Measurements from ENCODE around the gene KRT3.

Gene KRT3

DNA sequence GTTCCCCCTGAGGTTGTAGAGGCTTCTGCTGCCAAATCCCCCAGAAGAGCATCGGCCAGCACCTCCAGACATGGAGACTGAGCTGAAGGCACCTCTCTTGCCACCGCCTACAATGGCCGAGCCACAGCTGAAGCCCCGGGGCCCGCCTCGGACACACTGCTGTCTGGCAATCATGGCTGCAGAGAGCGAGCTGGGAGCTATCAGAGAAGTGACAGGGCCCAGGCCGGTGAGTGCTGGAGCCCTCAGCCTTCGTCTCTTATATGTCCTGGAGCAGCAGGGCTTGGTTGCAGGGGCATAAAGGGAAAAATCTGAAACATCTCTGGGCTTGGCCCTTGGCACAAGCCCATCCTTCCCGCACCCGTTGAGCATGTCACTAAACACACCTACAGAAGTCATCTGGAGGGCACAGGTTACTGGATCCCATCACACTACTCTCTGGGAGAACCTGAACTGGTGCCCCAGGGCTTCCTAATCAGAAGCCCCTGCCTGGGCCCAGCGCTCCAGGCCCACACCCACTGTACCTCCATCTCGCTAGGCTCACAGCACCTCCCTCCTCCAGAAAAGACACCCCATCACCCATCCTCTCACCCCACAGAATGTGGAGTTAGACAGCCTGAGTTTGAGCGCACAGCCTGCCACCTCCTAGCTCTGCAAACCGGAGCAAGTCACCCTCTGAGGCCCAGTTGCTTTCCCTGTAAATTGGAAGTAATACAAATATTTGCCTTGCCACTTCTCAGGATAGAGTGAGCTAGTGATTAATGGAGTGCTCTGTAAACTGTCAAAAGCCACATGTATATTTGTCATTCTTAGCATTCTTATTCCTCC is 18.2 kb upstream of the KRT3 start, which contains the start of gene KRT4:
KRT4 (minus strand) TSS at position 232 of the 825 bp plus-strand sequence; CDS start at position 174, 58 bp downstream.
- no peak for DNase-seq (ENCODE audit: low spot score)

DNA sequence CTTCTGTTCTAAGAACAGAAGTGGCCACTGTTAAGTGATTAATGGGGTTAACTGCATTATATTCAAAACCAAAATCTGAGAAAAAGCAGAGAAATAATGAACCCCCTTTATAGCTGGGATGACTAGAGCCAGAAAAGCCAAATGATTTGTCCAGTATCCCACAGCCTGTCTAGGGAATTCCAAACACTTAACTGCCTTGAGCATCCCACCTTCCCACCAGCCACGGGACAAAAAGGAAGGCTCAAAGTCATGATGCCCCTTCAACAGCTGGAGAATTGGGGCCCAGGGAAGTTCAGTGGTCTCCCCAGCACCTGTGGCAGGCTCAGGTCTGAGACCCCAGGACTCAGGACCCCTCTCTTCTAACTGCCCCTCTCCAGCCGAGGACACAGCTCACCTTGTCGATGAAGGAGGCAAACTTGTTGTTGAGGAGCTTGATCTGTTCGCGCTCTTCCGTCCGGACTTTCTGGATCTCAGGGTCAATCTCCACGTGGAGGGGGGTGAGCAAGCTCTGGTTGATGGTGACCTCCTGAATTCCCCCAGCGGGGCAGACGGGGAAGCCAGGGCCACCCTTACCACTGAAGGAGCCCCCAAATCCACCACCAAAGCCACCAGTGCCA is 17.4 kb upstream of the KRT3 start:
- DNase-seq (ENCODE audit: low spot score), result no peak

DNA sequence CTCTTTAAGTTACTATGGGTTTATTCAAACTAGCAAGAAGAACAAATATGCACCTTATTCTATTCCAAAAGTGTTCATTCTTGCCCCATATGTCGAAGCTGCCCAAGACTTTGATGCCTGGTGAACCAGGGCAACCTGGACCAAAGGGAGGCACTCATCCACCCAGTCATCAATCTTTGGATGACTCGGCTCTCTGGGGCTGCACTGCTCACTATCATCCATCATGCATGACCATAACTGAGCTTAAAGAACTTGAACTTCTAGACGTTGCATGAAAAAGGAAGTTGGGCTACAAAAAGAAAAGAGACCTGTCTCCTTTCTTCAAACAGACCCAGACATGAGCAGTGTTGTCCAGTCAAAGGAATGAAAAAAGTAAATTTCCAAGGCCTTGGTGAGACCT is 16.8 kb upstream of the KRT3 start:
- no peak for DNase-seq (ENCODE audit: low spot score)

DNA sequence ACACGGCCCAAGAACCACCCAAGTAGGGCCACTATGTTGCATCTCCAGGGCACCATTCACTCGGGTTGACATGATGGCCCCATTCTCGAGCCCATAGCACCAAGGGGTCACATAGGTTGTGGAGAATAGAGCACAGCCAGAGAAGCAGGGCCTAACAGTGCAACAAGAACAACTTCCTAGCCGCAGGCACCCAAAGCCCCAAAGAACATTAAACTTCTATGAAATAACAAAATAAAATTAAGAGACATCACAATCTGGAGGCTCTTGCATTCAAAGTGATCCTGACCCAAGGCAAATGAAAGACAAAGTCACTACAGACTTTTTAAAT is 16.1 kb upstream of the KRT3 start:
- DNase-seq (ENCODE audit: low spot score), result no peak

DNA sequence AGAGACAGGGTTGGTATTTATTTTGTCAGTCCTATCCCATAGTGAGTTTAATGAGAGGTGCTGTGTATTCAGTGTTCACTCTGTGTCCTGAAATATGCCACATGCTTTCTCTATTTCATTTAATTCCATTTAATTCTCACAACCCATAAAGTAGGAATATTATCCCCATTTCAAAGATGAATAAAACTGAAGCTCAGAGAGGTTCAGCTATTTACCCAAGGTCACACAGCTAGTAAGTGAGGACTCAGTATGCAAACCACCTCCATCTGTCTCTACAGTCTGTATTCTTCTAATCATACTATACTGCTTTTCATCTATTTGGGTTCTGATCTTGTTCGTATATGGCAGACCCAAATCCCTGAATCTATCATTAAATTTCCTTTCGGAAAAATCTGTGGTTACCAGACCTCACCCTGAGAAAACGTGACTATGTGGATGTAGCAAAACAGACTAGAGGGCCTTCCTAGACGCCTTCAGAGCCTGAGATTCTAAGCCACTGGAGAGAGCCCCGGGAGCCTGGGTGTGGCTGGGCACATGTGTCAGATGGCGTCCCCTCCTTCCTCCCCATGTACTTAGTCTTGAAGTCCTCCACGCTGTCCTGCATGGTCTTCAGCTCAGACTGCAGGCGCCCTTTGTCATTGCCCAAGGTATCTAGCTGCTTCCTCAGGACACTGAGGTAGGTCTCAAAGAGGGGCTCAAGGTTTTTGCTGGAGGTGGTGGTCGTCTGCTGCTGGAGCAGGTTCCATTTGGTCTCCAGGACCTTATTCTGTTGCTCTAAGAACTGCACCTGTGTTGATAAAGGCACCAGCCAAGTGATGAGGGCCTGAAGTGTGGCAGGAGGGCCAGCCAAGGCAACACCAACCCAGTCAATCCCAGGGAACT is 15.5 kb upstream of the KRT3 start:
- DNase-seq (ENCODE audit: low spot score), result no peak

DNA sequence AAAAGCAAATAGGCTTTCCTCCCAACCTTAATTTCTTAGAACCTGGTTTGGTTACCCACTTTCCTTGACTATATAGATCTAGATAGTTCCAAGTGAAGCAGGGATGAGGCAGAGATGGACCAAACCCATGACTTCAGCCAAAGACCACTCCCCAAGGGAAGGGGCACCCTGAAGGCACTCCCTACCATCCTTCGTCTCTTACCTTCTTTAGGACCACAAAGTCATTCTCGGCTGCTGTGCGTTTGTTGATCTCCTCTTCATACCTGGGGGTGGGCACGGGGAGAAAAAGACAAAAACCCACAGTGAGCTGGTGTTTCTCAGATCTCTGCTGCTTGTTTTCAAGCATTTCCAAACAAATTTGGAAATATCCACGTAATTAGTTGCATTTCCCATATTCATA is 14.6 kb upstream of the KRT3 start:
- no peak for DNase-seq (ENCODE audit: low spot score)

DNA sequence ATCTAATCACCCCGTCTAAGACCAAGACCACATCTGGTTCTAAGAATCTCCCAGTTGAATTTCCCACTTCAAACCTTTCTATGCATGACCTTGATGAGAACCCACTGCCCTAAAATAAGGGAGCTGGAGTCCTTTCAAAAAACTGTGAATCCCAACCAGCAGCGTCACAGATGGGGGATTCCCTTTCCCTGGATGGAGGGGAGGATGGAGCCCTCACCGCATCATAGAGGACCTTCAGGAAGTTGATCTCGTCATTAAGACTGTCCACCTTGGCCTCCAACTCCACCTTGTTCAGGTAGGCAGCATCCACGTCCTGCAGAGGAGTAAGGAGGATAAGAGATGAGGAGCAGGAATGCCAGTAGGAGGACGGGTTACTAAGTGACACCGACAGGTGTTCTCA is 13.2 kb upstream of the KRT3 start:
- DNase-seq (ENCODE audit: low spot score), result no peak

DNA sequence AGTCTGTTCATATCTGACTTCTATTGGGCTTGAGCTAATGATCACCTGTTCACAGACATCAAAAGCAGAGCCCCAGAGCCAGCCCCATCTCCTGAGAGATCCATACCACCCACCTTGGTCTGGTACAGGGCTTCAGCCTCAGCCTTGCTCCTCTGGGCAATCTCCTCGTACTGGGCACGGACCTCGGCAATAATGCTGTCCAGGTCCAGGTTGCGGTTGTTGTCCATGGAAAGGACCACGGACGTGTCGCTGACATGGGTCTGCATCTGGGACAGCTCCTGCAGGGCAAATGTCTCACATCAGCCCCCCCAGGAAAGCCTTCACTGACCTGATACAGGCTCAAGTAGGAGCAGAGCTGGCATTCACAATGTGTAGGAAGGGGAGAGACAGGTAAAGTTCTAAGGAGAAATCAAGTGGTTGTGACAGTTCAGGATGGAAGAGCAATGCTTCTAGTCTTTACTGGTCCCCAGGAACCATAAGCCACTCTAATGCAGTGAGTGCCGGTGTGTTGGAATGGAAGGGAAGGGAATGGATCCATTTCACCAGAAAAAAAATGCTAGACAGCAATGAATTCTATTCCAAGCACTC is 12.8 kb upstream of the KRT3 start:
- no peak for DNase-seq (ENCODE audit: low spot score)

DNA sequence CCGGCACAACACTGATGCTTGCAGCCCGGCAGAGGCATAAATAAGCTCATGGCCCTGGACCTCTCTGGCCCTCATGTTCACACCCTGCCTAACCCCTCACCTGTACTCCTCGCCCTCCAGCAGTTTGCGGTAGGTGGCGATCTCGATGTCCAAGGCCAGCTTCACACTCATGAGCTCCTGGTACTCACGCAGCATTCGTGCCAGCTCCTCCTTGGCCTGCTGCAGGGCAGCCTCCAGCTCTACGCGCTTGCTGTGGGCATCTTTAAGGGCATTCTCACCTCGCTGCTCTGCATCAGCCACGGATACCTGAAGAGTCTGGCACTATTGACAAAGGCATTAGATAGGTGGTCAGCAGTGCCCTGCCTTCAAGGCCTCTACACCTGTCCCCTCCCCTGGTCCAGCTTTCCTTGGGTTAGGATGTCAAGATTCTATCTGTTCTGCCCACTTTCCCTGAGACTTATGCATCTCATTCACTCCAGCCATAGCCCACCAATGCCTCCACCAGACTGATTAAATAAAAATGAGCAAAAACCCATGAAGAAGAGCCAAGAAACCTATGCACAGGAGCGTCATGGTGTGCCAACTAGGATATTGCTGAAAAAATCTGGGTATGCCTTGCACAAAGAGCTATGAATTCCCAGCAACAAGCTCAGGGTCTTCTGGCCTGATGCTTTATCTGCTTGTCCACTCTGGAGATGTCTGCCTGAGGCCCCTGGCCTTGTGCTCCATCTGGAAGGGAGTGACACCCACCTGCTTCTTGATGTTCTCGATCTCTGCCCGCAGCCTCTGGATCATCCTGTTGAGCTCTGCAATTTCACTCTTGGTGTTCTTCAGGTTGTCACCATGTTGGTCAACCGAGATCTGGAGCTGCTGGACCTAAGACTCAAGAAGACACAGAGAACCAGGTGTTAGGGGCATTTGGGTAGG is 11.9 kb upstream of the KRT3 start:
- DNase-seq (ENCODE audit: low spot score), result no peak

DNA sequence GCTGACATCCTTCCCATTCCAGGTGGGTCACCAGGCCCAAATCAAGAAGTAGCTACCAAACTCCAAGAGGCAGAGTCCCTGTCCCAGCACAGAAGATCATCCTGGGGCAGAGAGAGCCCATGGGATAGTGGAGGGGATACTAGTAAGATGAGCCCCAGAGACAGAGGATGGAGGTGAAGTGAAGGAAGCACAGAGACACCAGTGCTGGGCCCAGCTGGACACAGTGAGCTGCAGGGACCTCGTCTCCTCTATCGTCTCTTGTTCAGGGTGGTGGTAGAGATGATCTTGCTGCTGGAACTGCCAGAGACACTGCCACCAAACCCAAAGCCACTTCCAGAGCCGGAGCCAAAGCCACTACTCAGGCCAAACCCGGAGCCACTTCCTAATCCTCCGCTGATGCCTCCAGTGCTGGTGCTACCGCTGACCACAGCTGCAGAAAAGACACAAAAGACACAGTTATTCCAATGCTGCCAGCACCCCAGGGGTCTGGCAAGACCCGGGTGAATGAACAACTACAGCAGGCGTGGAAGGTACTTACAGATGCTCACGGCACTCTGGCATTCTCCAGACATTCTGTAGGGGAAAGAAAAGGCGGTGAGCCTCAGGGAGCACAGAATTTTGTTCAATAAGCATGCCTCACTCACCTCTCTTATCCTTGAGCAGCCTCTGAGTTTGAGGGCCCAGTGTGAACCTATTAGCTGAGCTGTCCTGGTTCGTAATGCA is 11.1 kb upstream of the KRT3 start:
- DNase-seq (ENCODE audit: low spot score), result no peak

DNA sequence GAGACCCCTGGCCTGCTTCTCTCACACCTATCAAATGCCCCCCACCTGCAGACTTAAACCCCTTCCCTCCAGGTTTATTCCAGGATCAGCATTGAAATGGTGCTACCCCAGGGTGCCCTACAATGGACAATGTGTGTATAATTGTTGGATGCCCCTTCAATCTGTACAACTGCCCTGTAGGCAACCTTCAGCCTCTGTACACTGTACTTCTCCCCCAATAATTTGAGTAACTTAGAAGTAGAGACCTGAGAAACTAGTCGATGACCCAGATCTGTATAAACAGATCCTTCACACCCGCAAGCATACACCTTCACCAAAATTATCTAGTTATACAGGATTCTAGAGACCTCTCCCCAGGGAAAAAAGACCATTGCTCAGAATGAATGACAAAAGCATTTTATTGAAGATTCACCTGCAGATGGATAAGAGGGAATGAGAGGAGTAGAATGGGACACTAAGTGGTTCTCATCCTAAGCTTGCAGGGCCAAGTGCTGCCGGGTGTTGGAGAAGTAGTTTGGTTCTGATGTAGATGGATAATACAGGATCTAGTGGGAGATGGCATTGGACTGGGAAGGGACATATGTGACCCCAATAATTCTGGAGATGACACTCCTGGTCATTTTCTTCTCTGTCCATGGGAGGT is 10.4 kb upstream of the KRT3 start:
- DNase-seq (ENCODE audit: low spot score), result no peak

DNA sequence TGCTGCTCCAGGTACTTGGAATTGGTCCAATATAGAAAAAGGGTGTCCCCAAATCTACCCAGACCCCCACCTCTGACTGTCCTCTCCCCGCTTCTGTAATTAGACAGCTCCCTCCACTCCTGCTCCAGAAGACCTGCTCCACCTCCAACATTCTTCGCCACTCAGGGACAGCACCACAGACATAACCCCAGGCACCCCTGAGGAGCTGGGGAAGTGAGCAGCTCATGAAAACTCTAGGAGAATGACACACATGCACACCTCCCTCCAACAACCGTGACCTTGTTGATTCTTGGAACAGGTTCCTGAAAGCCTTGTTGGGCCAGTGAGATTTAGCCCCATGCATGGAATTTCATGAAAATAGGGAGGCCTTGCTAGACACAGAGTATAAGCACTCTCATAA is 9.8 kb upstream of the KRT3 start:
- DNase-seq (ENCODE audit: low spot score), result no peak

DNA sequence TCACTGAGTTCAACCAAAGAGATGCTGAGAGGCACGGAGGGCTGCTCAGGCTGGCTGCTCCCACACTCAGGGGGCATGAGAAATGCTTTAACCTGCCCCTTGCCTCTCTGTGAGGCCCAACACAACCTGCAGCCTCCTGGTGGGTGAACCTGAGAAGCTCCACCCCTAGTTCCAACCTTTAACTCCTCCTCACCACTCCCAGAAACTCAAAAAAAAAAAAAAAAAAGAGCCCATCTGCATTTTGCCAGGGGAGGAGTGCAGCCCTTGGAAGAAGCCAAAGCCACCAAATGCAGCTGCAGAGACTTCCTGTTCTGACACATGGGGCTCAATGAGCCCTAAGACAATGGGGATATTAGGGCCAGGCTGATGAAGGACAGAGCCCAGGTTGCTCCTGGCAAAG is 9.1 kb upstream of the KRT3 start:
- DNase-seq (ENCODE audit: low spot score), result no peak

DNA sequence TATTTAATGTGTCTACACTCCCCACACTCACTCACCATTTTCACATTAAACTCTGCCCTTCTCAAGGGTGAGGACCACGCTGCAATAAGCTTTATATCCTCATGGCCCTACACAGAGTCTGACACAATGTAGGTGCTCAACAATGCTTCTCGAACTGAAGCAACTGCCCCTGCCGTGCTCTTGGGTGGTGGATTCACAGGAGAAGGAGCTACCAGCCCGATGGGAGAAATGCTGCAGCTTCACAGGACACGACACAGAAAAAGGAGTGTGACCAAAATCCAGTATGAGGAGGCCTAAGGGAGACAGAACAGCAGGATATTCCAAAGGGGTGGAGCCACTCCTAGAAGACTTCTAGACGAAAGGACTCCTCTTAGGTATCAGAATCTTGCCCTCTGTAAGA is 6.5 kb upstream of the KRT3 start:
- no peak for DNase-seq (ENCODE audit: low spot score)

DNA sequence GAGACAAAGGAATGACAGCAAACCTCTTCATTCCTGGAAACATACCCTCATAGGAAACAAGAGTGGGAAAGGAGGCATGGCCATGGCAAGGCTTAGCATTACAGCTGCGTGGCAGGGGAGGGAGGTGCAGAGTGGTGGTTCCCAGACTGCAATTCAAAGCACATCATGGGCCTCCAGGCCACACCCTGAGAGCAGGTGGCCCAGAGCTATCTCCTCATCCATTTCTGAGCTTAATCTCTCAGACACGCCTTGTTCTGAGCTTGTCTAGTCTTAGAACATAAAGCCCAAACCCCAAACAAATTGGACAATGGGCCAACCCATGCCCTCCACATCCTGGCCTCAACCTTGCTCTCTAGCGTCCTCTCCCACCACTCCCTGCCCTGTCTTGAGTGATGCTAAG is 5.9 kb upstream of the KRT3 start:
- DNase-seq (ENCODE audit: low spot score), result no peak

DNA sequence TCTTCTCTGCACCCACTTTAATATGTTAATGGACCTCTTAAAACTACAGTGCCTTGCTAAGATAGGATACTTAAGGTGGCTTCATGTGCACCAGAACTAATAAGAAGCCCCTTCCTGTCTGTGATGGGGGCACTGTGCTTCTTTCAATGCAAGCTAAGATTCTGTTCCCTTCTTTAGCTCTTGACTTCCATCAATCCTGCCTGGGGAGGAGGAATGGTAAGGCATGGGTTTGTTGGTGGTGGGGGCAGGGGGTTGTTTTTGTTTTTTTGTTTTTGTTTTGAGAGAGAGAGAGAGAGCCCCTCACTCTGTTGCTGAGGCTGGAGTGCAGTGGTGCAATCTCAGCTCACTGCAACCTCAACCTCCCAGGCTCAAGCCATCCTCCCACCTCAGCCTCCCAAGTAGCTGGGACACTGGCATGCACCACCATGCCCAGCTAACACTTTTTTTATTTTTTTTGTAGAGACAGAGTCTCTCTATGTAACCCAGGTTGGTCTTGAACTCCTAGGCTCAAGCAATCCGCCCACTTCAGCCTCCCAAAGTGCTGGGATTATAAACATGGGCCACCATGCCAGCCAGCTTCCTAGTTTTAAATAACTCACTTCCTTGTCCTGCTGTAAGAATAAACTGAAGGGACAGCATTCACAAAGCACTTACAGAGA is 4.5 kb upstream of the KRT3 start:
- DNase-seq (ENCODE audit: low spot score), result no peak

DNA sequence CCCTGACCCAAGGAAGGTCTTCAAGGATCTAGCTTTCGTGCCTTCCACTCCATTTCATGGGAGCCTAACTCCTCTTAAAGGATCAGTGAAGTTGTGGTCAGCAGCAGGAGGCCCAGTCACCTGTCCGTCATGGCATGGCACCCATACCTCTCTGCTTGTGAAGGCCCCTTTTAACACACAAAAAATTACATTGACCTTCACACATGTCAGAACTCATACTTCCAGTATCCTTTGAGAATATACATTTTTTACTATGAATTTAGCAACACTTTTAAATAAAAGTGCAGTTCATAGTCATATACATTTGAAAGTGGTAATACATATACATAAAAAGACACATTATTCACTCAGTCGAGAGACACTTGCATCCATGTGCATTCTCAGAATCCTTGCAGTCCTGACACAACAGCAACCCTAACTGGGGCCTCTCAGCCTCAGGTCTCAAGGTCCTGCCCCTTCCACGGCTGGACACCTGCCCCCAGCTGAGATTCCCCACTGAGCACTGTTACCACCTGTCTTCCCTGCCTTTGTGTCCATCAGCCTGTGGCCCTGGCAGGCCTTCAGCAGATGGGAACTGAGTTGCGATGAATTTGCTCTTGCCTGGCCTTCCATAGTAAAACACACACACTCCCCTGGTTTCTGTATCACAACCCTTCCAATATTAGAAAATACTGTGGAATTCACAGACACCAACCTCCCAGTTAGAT is 3.7 kb upstream of the KRT3 start:
- no peak for DNase-seq (ENCODE audit: low spot score)

DNA sequence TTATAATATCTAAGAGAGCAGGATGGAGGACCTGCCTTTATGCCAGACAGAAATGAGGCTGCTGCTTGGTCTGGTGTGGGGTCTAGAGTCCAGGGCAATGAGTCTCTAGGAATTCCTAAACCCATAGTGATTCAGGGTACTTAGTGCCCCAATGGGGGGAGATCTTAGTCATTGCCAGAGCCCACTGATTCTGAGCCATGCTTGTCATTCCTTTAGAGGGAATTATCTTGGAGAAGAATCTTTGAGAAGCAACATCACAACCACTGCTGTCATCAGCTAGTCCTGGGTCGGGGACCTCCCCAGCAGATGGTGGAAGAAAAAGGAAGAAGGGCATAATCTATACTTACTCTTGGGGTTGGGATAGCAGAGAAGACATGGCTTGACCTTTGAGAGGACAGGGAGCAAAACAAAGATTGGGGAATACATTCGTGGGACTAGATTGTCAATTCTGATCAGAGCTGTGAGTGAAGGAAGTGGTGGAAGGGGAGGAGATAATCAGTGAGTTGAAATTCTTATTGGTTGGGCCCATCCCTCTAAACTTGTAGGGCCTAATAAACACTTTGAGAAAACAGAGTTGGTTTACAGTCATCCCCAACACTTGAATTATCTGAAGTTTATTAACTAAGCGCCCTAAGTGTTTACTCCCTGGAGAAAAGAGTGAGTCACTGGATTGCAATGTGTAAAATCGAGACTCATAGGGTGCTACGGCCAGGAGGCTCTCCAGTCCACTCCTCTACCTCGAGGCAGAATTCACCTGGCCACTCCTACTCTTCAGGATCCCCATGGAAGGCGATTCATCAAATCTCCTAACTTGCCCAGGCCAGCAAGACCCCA is 3.0 kb upstream of the KRT3 start:
- DNase-seq (ENCODE audit: low spot score), result no peak

Measured in putamen (tissue), 1 donor.